Lung (tissue), 12 donors: ENCODE results near the gene USP6. TPM values are rescaled to one million over a fixed set of nuclear protein-coding genes. Genes with fewer than 3 reads are reported as not detected.

Source experiments
- ATAC-seq: fragments of 200-7000 bp; cut with Tn5 transposase; one replicate; pipeline ENCODE4 v1.9.1; 2020; ENCODE audit warnings: moderate number of reproducible peaks; ENCODE audit not compliant: insufficient read depth, low FRiP score
- DNase-seq, 3 donors: peaks; one replicate each; pipeline ENCODE4 v3.0.0-alpha.2; 2013 to 2017
- H3K27ac ChIP-seq, 2 donors: one replicate each; pipeline ENCODE4 v1.5.1; 2013; ENCODE audit warnings: mild to moderate bottlenecking in 2 of 2, moderate library complexity in 2 of 2, control low read depth in 1 of 2, inconsistent platforms in 1 of 2, low read depth in 1 of 2, low read length in 1 of 2
- H3K27me3 ChIP-seq, 3 donors: one replicate each; pipeline ENCODE4 v1.5.1; 2013; ENCODE audit warnings: low read length in 2 of 3; ENCODE audit not compliant: control insufficient read depth in 3 of 3, insufficient read depth in 3 of 3
- H3K36me3 ChIP-seq, 4 donors: one replicate each; pipeline ENCODE4 v1.5.1; 2013; ENCODE audit warnings: low read length in 4 of 4, mild to moderate bottlenecking in 1 of 4, moderate library complexity in 1 of 4; ENCODE audit not compliant: control insufficient read depth in 4 of 4, insufficient read depth in 4 of 4
- H3K4me1 ChIP-seq, 5 donors: one replicate each; pipeline ENCODE4 v1.5.1; 2013; ENCODE audit warnings: low read length in 5 of 5, mild to moderate bottlenecking in 2 of 5, moderate library complexity in 1 of 5; ENCODE audit not compliant: control insufficient read depth in 5 of 5, insufficient read depth in 5 of 5
- H3K4me3 ChIP-seq: one replicate; pipeline ENCODE4 v1.5.1; 2013; ENCODE audit warnings: mild to moderate bottlenecking, control low read depth, moderate library complexity
- H3K9ac ChIP-seq, 2 donors: one replicate each; pipeline ENCODE4 v1.5.1; 2013; ENCODE audit warnings: low read length in 2 of 2, control low read depth in 1 of 2; ENCODE audit not compliant: insufficient read depth in 1 of 2
- H3K9me3 ChIP-seq, 4 donors: one replicate each; pipeline ENCODE4 v1.5.1; 2013; ENCODE audit warnings: low read length in 3 of 4, mild to moderate bottlenecking in 1 of 4, moderate library complexity in 1 of 4; ENCODE audit not compliant: control insufficient read depth in 4 of 4, insufficient read depth in 3 of 4
- CTCF ChIP-seq: IDR thresholded peaks from 2 replicates; pipeline ENCODE4 v1.5.1; 2012; ENCODE audit warnings: mild to moderate bottlenecking; ENCODE audit errors: control extremely low read depth, extremely low read depth
- WGBS, 2 donors: extraction: QIAGEN DNeasy Blood & Tissue Kit; methylation state at CpG; one replicate each; pipeline ENCODE4 v1.1.7; 2013; 5-methylcytosine and 5-hydroxymethylcytosine counted together
- polyA plus RNA-seq, 2 donors: library from polyadenylated mRNA; stranded (reverse); fragments of 200-250 nt; gene quantifications; one replicate each; pipeline ENCODE4 v1.2.1, GENCODE V29; 2013
- total RNA-seq, 2 donors: library from RNA; depleted of rRNA in 1 of 2; stranded (reverse); fragments of >200 nt in 1 of 2; gene quantifications; one replicate each; pipeline ENCODE4 v1.2.1, GENCODE V29; 2014 to 2021
- donor health status: control.
- donor health status: control.
- donor health status: Bipolar disorder and iron deficiency.
- donor health status: healthy.
- donor health status: DM: yes; HTN: yes; CAD: no.

The USP6 gene
- total and polyA plus RNA-seq, 4 donors: 0.05 to 0.46 (median 0.21) TPM

- Histone ChIP-seq H3K36me3 (no peaks in the 10 kb centered on the region), H3K27me3 (no peaks in the 10 kb centered on the region), H3K27ac (no peak overlapping the region), H3K4me1 (peaks cover 0 to 7% (median 3%) of the 10 kb centered on the region in 5 donors), H3K9me3 (peaks cover 0 to 18% (median 8%) of the 10 kb centered on the region in 4 donors), H3K4me3 (no peak overlapping the region), H3K9ac (no peak overlapping the region)
- TF ChIP-seq CTCF: no peak
- WGBS, 2 donors: 84 to 94% methylated on average over 5 of the region's 5 CpGs
- no peak for DNase-seq
- ATAC-seq: no peak
These were observed 16.6 kb upstream of the USP6 start for GRCh38 chr17:5099271-5099670.

GRCh38 chr17:5100832-5101231, 15.0 kb upstream of the USP6 start:
- 76 to 82% methylated on average over 6 of the region's 6 CpGs for WGBS, 2 donors
- TF ChIP-seq CTCF: no peak

GRCh38 chr17:5110816-5111215, 5.0 kb upstream of the USP6 start:
- Histone ChIP-seq H3K4me1 (peaks cover 0 to 8% (median 7%) of the 10 kb centered on the region in 5 donors), H3K27ac (no peak overlapping the region), H3K9me3 (peaks cover 0 to 1% (median 0%) of the 10 kb centered on the region in 4 donors), H3K36me3 (peaks cover 5 to 23% (median 17%) of the 10 kb centered on the region in 4 donors), H3K9ac (peak overlapping the region; percentile 26 to 77), H3K4me3 (peak overlapping the region; percentile 91), H3K27me3 (peaks cover 0 to 10% (median 10%) of the 10 kb centered on the region in 3 donors)
- no peak for ATAC-seq
- TF ChIP-seq CTCF: no peak
- peak in 2 of 3 donors; percentile 21 to 32 for DNase-seq
- 15 to 20% methylated on average over 8 of the region's 8 CpGs for WGBS, 2 donors

More at GRCh38 chr17:5100832-5101231, 15.0 kb upstream of the USP6 start:
- ATAC-seq (no peak), DNase-seq (no peak)
- Histone ChIP-seq H3K27me3 (no peaks in the 10 kb centered on the region), H3K27ac (no peak overlapping the region), H3K4me3 (no peak overlapping the region), H3K9me3 (peaks cover 0 to 10% (median 4%) of the 10 kb centered on the region in 4 donors), H3K9ac (no peak overlapping the region), H3K36me3 (peaks cover 2 to 3% (median 3%) of the 10 kb centered on the region in 4 donors), H3K4me1 (peaks cover 0 to 7% (median 3%) of the 10 kb centered on the region in 5 donors)
